K562 (cell line): ENCODE data around the gene ZC3H6. TPM values are rescaled to one million over a fixed set of nuclear protein-coding genes. Genes with fewer than 3 reads are reported as not detected.

Experiments
- ATAC-seq: fragments of 200-7000 bp; cut with Tn5 transposase; 3 replicates; pipeline ENCODE4 v1.9.1; 2020; ENCODE audit warnings: moderate library complexity
- BruUV-seq: library from RNA; stranded (reverse); fragments of 400-500 nt; replicated peaks from 2 replicates; lab custom pipeline; 2021; lab: Mats Ljungman, UMichigan
- CTCF ChIA-PET: fragments of 300-600 bp; formaldehyde crosslinking; extraction: SDS; loops from one replicate; lab custom pipeline; 2021; ENCODE audit warnings: low intra/inter-chr PET ratio; lab: Yijun Ruan, JAX
- POLR2A ChIA-PET: fragments of 300-600, 350-650 bp; sonication (Branson Sonifier 250); formaldehyde crosslinking; extraction: SDS; loops from one replicate; lab custom pipeline; 2021; ENCODE audit warnings: antibody characterized with exemption, inconsistent platforms; lab: Yijun Ruan, JAX
- DNase-seq, 4 experiments: peaks; one replicate each; pipeline versions ENCODE4 v3.0.0 to v3.0.0-alpha.2; 2011 to 2018; ENCODE audit warnings: low spot score in 3 of 4, mixed read lengths in 3 of 4; ENCODE audit errors: extremely low read depth in 1 of 4
- FAIRE-seq: peaks from 2 replicates; lab custom pipeline; 2011; peaks lifted over from hg19 to GRCh38; lab: Jason Lieb, UNC
- H2AFZ ChIP-seq: 2 replicates; pipeline ENCODE4 v1.6.0; 2011; ENCODE audit warnings: low read depth, low read length, control low read depth, inconsistent platforms
- H3K27ac ChIP-seq: fragments of 200-600 bp; 3 replicates; pipeline ENCODE4 v1.8.0; 2011; ENCODE audit warnings: low read depth, mild to moderate bottlenecking, control low read depth, inconsistent platforms, low read length, moderate library complexity, mixed read lengths; ENCODE audit errors: extremely low read depth
- H3K27me3 ChIP-seq, 2 experiments: fragments of 300-600 bp in 1 of 2; 2 replicates in 1 of 2; 3 replicates in 1 of 2; pipeline versions ENCODE4 v1.6.0 to v1.8.0; 2011; ENCODE audit warnings: inconsistent platforms in 2 of 2, low read length in 2 of 2, mild to moderate bottlenecking in 1 of 2, mixed read lengths in 1 of 2, moderate library complexity in 1 of 2; ENCODE audit not compliant: control insufficient read depth in 2 of 2, insufficient read depth in 2 of 2
- H3K36me3 ChIP-seq: fragments of 300-600 bp; 3 replicates; pipeline ENCODE4 v1.8.0; 2011; ENCODE audit warnings: mild to moderate bottlenecking, low read length, inconsistent platforms; ENCODE audit not compliant: control insufficient read depth, insufficient read depth
- H3K4me1 ChIP-seq, 2 experiments: fragments of 200-600 bp in 1 of 2; replicated peaks in 1 of 2; 2 replicates in 1 of 2; 3 replicates in 1 of 2; pipeline versions ENCODE4 v1.5.1 to v1.8.0; 2011; ENCODE audit warnings: inconsistent platforms in 2 of 2, low read length in 2 of 2, mild to moderate bottlenecking in 1 of 2, mixed read lengths in 1 of 2, moderate library complexity in 1 of 2; ENCODE audit not compliant: control insufficient read depth in 2 of 2, insufficient read depth in 2 of 2
- H3K4me2 ChIP-seq: 2 replicates; pipeline ENCODE4 v1.6.1; 2011; ENCODE audit warnings: low read length, control low read depth, inconsistent platforms, mixed read lengths; ENCODE audit not compliant: insufficient read depth
- H3K4me3 ChIP-seq: fragments of 200-600 bp; sonication (generic), shearing (Covaris generic); 2 replicates; pipeline ENCODE4 v1.5.1; 2016; ENCODE audit warnings: control low read depth, inconsistent platforms
- H3K79me2 ChIP-seq: fragments of 200-600 bp; 3 replicates; pipeline ENCODE4 v1.8.0; 2011; ENCODE audit warnings: low read length, inconsistent platforms; ENCODE audit not compliant: control insufficient read depth, insufficient read depth
- H3K9ac ChIP-seq, 2 experiments: 2 replicates each; pipeline versions ENCODE4 v1.6.0 to v1.6.1; 2011; ENCODE audit warnings: low read depth in 2 of 2, low read length in 2 of 2, control low read depth in 1 of 2, inconsistent platforms in 1 of 2, mild to moderate bottlenecking in 1 of 2, mixed read lengths in 1 of 2; ENCODE audit not compliant: insufficient read depth in 1 of 2
- H3K9me1 ChIP-seq: one replicate; pipeline ENCODE4 v1.6.0; 2011; ENCODE audit warnings: inconsistent platforms, mild to moderate bottlenecking, low read length, moderate library complexity; ENCODE audit not compliant: control insufficient read depth, insufficient read depth
- H3K9me3 ChIP-seq: replicated peaks from 2 replicates; pipeline ENCODE4 v1.5.1; 2011; ENCODE audit warnings: low read depth, low read length, inconsistent platforms; ENCODE audit not compliant: control insufficient read depth, insufficient read depth
- H4K20me1 ChIP-seq: replicated peaks from 2 replicates; pipeline ENCODE4 v1.6.1; 2011; ENCODE audit warnings: low read length, inconsistent platforms, mixed read lengths; ENCODE audit not compliant: control insufficient read depth, insufficient read depth
- CBFA2T3 ChIP-seq: fragments of 450-650 bp; IDR thresholded peaks from 2 replicates; pipeline ENCODE4 v1.6.1; 2017
- E2F4 ChIP-seq: sonication (generic); formaldehyde crosslinking; IDR thresholded peaks from 2 replicates; pipeline ENCODE4 v1.8.0; 2022; ENCODE audit warnings: mild to moderate bottlenecking, low read depth, missing genetic modification reagents
- ZNF655 ChIP-seq: fragments of 250-450 bp; sonication (Bioruptor Pico); IDR thresholded peaks from 2 replicates; pipeline ENCODE4 v1.5.0; 2021
- ZNF778 ChIP-seq: fragments of 450-650 bp; formaldehyde crosslinking; IDR thresholded peaks from 2 replicates; pipeline ENCODE4 v1.4.0; 2020; ENCODE audit warnings: mild to moderate bottlenecking, moderate library complexity
- WGBS: fragments of 100-300 bp; shearing (Covaris generic); methylation state at CpG from one replicate; pipeline ENCODE4 v1.1.6; 2016; ENCODE audit warnings: low coverage, mixed read lengths; ENCODE audit not compliant: insufficient coverage; ENCODE audit errors: missing lambda C conversion rate; 5-methylcytosine and 5-hydroxymethylcytosine counted together
- in situ Hi-C: fragments of 300-500 bp; cut with MboI; formaldehyde crosslinking; loops from 4 replicates; pipeline ENCODE4 v1.15.0; 2018; ENCODE audit warnings: inconsistent platforms, mixed read lengths
- intact Hi-C: fragments of 100-400 bp; cut with micrococcal nuclease; formaldehyde crosslinking; loops from 2 replicates; pipeline ENCODE4 v1.14.2; 2022
- polyA plus RNA-seq, 8 experiments: library from polyadenylated mRNA; depleted of rRNA in 4 of 8; stranded (reverse) in 5 of 8; unstranded in 3 of 8; fragments of >200 nt; fragmentation: Nextera tagmentation in 2 of 8; fragmentation: Illumina TruSeq in 1 of 8; extraction: Ambion mirVana in 2 of 8; extraction: Trizol in 1 of 8; gene quantifications; 2 replicates each; pipeline versions ENCODE4 v1.2.1 to v1.2.3, GENCODE V29; 2011 to 2014; ENCODE audit warnings: inconsistent platforms in 1 of 8, missing spikeins in 1 of 8
- total RNA-seq, 7 experiments: library from RNA; depleted of rRNA in 6 of 7; stranded (reverse); fragments of >200 nt in 6 of 7; fragmentation: Illumina TruSeq in 2 of 7; extraction: Trizol in 2 of 7; gene quantifications; 2 replicates each; pipeline versions ENCODE4 v1.2.1 to v1.2.3, GENCODE V29; 2011 to 2021; ENCODE audit warnings: low replicate concordance in 1 of 7

Gene ZC3H6
- total and polyA plus RNA-seq, 9 of the 15 experiments (the other 6 are each of a cell fraction or from before 2014, with no cell fraction given), result 0.45 to 1.9 (median 1.5) TPM

- no peak overlapping the region for H3K27ac ChIP-seq
- POLR2A ChIA-PET, result no interaction called here
- H3K27me3 ChIP-seq, result no peaks in the 10 kb centered on the region
- DNase-seq (no peak), FAIRE-seq (no peak), ATAC-seq (no peak)
- no peaks in the 10 kb centered on the region for H3K9me3 ChIP-seq
- no peaks in the 10 kb centered on the region for H4K20me1 ChIP-seq
- no peaks in the 10 kb centered on the region for H3K79me2 ChIP-seq
- no peaks in the 10 kb centered on the region for H3K36me3 ChIP-seq
- no peak overlapping the region for H3K4me2 ChIP-seq
- H3K9me1 ChIP-seq, result no peaks in the 10 kb centered on the region
- CTCF ChIA-PET, result no interaction called here
- intact Hi-C loops, result no loop called here
- BruUV-seq, result no TSS peak
- H3K4me1 ChIP-seq, result no peaks in the 10 kb centered on the region
- H3K9ac ChIP-seq, result no peak overlapping the region
- H2AFZ ChIP-seq, result no peak overlapping the region
- WGBS, result 36% methylated on average over 1 of the region's 1 CpG
- H3K4me3 ChIP-seq, result no peak overlapping the region
- in situ Hi-C loops, result no loop called here
- TF ChIP-seq ZNF655 (CRISPR knock-in tag) (no peak), E2F4 (CRISPR knock-in tag) (no peak), CBFA2T3 (no peak), ZNF778 (CRISPR knock-in tag) (no peak)
These were observed 15.3 kb downstream of the ZC3H6 start for GRCh38 chr2:112290648-112291047.
